HEK293 (cell line): ENCODE measurements around the gene GPR39.

Experiments
- BCL11B ChIP-seq: fragments of 450-650 bp; formaldehyde crosslinking; IDR thresholded peaks from 2 replicates; pipeline ENCODE4 v1.5.1; 2016; ENCODE audit warnings: low read depth, missing biosample characterization, missing genetic modification characterization
- SP7 ChIP-seq: fragments of 450-650 bp; formaldehyde crosslinking; IDR thresholded peaks from 2 replicates; pipeline ENCODE4 v1.5.1; 2016; ENCODE audit warnings: missing biosample characterization, missing genetic modification characterization
- TCF7L2 ChIP-seq: IDR thresholded peaks from 2 replicates; pipeline ENCODE4 v1.6.1; 2011; ENCODE audit warnings: low read depth, mild to moderate bottlenecking, inconsistent platforms, low read length, moderate library complexity, borderline replicate concordance
- ZNF239 ChIP-seq: fragments of 450-650 bp; formaldehyde crosslinking; IDR thresholded peaks from 2 replicates; pipeline ENCODE4 v1.5.1; 2016; ENCODE audit warnings: missing biosample characterization, missing genetic modification characterization
- TF ChIP-seq, protein P1 (sequence below): fragments of 450-650 bp; formaldehyde crosslinking; IDR thresholded peaks from 2 replicates; pipeline ENCODE4 v1.5.1; 2016; ENCODE audit warnings: missing biosample characterization, missing genetic modification characterization
- TF ChIP-seq, protein P2 (sequence below): IDR thresholded peaks from 2 replicates; pipeline ENCODE4 v1.6.1; 2011; ENCODE audit warnings: mild to moderate bottlenecking, low read depth, low read length, borderline replicate concordance

DNA sequence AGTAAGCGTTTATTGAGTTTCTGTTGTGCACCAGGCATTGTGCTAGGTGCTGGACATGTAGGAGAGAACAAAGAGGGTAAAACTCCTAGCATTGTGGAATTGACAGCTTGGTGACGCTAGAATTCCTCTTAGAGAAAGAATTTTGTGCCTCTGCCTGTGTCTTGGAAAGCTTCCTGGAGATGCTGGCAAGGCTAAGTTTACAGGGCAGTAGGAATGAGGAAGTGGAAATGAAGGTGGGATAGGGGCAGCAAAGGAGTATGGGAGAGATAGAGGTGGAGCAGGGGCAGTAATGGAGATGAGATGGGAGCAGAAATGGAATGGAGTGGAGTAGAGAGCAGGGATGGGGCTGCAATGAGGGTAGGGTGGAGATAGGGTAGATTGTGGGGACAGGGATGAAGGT lies 29.8 kb downstream of the GPR39 start:
- TF ChIP-seq BCL11B (tag by site-specific recombination) = no peak
- TF ChIP-seq TCF7L2 = no peak
- no peak for TF ChIP-seq SP7 (tag by site-specific recombination)
- TF ChIP-seq, protein P1, sequence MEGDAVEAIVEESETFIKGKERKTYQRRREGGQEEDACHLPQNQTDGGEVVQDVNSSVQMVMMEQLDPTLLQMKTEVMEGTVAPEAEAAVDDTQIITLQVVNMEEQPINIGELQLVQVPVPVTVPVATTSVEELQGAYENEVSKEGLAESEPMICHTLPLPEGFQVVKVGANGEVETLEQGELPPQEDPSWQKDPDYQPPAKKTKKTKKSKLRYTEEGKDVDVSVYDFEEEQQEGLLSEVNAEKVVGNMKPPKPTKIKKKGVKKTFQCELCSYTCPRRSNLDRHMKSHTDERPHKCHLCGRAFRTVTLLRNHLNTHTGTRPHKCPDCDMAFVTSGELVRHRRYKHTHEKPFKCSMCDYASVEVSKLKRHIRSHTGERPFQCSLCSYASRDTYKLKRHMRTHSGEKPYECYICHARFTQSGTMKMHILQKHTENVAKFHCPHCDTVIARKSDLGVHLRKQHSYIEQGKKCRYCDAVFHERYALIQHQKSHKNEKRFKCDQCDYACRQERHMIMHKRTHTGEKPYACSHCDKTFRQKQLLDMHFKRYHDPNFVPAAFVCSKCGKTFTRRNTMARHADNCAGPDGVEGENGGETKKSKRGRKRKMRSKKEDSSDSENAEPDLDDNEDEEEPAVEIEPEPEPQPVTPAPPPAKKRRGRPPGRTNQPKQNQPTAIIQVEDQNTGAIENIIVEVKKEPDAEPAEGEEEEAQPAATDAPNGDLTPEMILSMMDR = no peak
- no peak for TF ChIP-seq ZNF239 (tag by site-specific recombination)
- TF ChIP-seq, protein P2, sequence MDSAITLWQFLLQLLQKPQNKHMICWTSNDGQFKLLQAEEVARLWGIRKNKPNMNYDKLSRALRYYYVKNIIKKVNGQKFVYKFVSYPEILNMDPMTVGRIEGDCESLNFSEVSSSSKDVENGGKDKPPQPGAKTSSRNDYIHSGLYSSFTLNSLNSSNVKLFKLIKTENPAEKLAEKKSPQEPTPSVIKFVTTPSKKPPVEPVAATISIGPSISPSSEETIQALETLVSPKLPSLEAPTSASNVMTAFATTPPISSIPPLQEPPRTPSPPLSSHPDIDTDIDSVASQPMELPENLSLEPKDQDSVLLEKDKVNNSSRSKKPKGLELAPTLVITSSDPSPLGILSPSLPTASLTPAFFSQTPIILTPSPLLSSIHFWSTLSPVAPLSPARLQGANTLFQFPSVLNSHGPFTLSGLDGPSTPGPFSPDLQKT = no peak
